Activated naive CD8-positive, alpha-beta T cell treated with anti-CD3 and anti-CD28 coated beads, Interleukin-2, amount 10 ng/mL, durations not matched to agents 7 days and 5 days (primary cell): ENCODE measurements around the gene PPP6R2. TPM values are rescaled to one million over a fixed set of nuclear protein-coding genes. Genes with fewer than 3 reads are reported as not detected.

ENCODE experiments used
- ATAC-seq: fragments of 150-1000 bp; cut with Tn5 transposase; one replicate; pipeline ENCODE4 v1.10.0; 2021; ENCODE audit warnings: low read depth, moderate library complexity
- POLR2A ChIA-PET: fragments of 350-600 bp; sonication (Branson Sonifier 250); formaldehyde crosslinking; loops from one replicate; lab custom pipeline; 2021; ENCODE audit warnings: antibody characterized with exemption; lab: Charles Lee
- DNase-seq: peaks from one replicate; pipeline ENCODE4 v3.0.0; 2021
- H3K27ac Mint-ChIP-seq: one replicate; pipeline ENCODE4 v1.8.0; 2022; ENCODE audit warnings: mild to moderate bottlenecking, mixed read lengths
- H3K27me3 Mint-ChIP-seq: one replicate; pipeline ENCODE4 v1.8.0; 2022; ENCODE audit warnings: mild to moderate bottlenecking, moderate library complexity, mixed read lengths
- H3K36me3 Mint-ChIP-seq: one replicate; pipeline ENCODE4 v1.8.0; 2021; ENCODE audit warnings: mild to moderate bottlenecking, mixed read lengths
- H3K4me1 Mint-ChIP-seq: one replicate; pipeline ENCODE4 v1.8.0; 2021; ENCODE audit warnings: mixed read lengths
- H3K4me3 Mint-ChIP-seq: one replicate; pipeline ENCODE4 v1.8.0; 2022; ENCODE audit warnings: mild to moderate bottlenecking, moderate library complexity, mixed read lengths
- H3K9me3 Mint-ChIP-seq: one replicate; pipeline ENCODE4 v1.8.0; 2021; ENCODE audit warnings: mixed read lengths
- total RNA-seq, 2 experiments: library from RNA; stranded (reverse); gene quantifications; one replicate each; pipeline ENCODE4 v1.2.3, GENCODE V29; 2021

The PPP6R2 gene
- total RNA-seq, 2 experiments from 2014 or later, result 81.6 to 86.8 TPM

- ATAC-seq (no peak), DNase-seq (no peak)
- POLR2A ChIA-PET, result interaction anchor here (1.0 to 3.7 kb wide), 3 partner anchors 58 to 161 kb away, joined by 4 to 21 read pairs (median 8); partner anchors contain the start of genes ARSA and SCO2
- peak overlapping the region; percentile 53 for H3K4me3 Mint-ChIP-seq
- H3K9me3 Mint-ChIP-seq, result no peaks in the 10 kb centered on the region
- H3K4me1 Mint-ChIP-seq, result peaks cover 39% of the 10 kb centered on the region
- peak overlapping the region; percentile 56 for H3K27ac Mint-ChIP-seq
- no peaks in the 10 kb centered on the region for H3K27me3 Mint-ChIP-seq
- peaks cover 18% of the 10 kb centered on the region for H3K36me3 Mint-ChIP-seq
These were observed 124.2 kb downstream of the PPP6R2 start for GRCh38 chr22:50467341-50467740.

DNA sequence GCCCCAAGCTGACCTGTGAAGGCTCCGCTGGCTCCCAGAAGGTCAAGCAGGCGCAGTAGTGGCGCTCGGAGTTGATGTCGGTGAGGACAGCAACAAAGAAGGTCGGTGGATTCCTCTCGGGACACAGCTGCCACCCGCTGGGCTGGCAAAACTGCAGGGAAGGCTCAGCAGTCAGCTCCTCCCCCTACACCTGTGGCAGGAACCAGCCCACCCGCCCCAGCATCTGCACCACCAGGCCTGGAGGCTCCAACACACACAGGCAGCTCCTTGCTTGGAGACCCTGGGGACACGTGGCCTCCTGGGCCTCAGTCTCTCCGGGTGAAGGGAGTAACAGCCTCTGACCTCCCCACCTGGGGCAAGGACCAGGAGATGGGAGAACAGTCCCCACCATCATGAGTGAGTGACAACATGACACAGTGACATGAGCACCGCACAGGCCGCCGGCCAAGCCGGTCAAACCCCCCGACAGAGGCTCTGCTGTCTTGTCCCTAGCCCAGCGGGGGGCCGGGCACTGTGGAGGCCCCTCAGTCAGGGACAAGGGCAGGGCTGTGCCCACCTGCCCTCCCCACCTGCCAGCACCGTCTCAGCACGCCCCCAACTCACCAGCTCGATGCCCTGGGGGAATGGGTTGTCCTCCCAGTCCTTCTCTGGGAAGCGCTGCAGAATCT lies 124.8 kb downstream of the PPP6R2 start:
- DNase-seq (no peak), ATAC-seq (no peak)
- Mint-ChIP-seq H3K27ac (peak overlapping the region; percentile 58), H3K36me3 (peaks cover 19% of the 10 kb centered on the region), H3K27me3 (no peaks in the 10 kb centered on the region), H3K4me3 (peak overlapping the region; percentile 77), H3K9me3 (no peaks in the 10 kb centered on the region), H3K4me1 (peaks cover 42% of the 10 kb centered on the region)
- POLR2A ChIA-PET, result interaction anchor here (0.6 to 3.7 kb wide), 8 partner anchors 13 to 160 kb away, joined by 3 to 21 read pairs (median 6); partner anchors contain the start of genes ADM2, ARSA and SCO2

DNA sequence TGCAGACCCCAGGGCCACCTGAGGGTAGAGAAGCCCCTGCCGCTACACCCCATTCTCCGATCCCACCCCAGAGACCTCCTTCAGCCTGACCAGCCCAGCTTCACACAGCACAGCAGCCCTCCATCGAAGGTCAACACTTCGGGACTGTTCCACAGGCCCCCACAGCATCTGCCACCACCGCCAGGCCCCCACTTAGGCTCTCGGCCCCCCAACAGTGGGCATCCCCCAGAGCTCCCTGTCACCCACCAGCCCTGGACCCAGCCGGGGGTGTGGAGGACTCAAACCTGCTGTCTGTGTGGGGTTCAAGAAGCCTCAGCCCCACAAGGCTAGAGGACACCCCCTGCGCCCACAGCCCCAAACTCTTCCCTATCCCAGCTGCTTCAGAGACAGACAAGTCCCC lies 125.5 kb downstream of the PPP6R2 start:
- peaks cover 47% of the 10 kb centered on the region for H3K4me1 Mint-ChIP-seq

GRCh38 chr22:50469377-50470305 lies 126.5 kb downstream of the PPP6R2 start:
- POLR2A ChIA-PET, result interaction anchor here (0.6 to 3.7 kb wide), 27 partner anchors 11 to 226 kb away, joined by 3 to 27 read pairs (median 5); partner anchors contain the start of genes ADM2, ARSA, HDAC10 and LMF2
- Mint-ChIP-seq H3K27me3 (no peaks in the 10 kb centered on the region), H3K4me3 (peak overlapping the region; percentile 77), H3K9me3 (no peaks in the 10 kb centered on the region), H3K27ac (peak overlapping the region; percentile 92), H3K4me1 (peaks cover 52% of the 10 kb centered on the region), H3K36me3 (peaks cover 17% of the 10 kb centered on the region)
- ATAC-seq (peak; percentile 77), DNase-seq (peak; percentile 91)

More for the DNA sequence above, 125.5 kb downstream of the PPP6R2 start:
- Mint-ChIP-seq H3K27me3 (no peaks in the 10 kb centered on the region), H3K36me3 (peaks cover 21% of the 10 kb centered on the region), H3K4me3 (peak overlapping the region; percentile 77), H3K9me3 (no peaks in the 10 kb centered on the region), H3K27ac (peak overlapping the region; percentile 92)
- DNase-seq (no peak), ATAC-seq (no peak)
- POLR2A ChIA-PET, result interaction anchor here (0.6 to 3.7 kb wide), 12 partner anchors 13 to 225 kb away, joined by 3 to 21 read pairs (median 6); partner anchors contain the start of genes ADM2, HDAC10, LMF2 and NCAPH2

- Mint-ChIP-seq H3K9me3 (no peaks in the 10 kb centered on the region), H3K36me3 (peaks cover 17% of the 10 kb centered on the region), H3K27ac (peak overlapping the region; percentile 92), H3K4me1 (peaks cover 52% of the 10 kb centered on the region), H3K27me3 (no peaks in the 10 kb centered on the region), H3K4me3 (peak overlapping the region; percentile 77)
- DNase-seq (no peak), ATAC-seq (no peak)
- POLR2A ChIA-PET, result interaction anchor here (0.6 to 3.7 kb wide), 22 partner anchors 11 to 226 kb away, joined by 3 to 27 read pairs (median 6); partner anchors contain the start of genes ADM2, ARSA, HDAC10 and LMF2
These were observed 127.4 kb downstream of the PPP6R2 start for GRCh38 chr22:50470491-50470890.

GRCh38 chr22:50471197-50471847 lies 128.2 kb downstream of the PPP6R2 start:
- POLR2A ChIA-PET, result interaction anchor here (0.6 to 3.0 kb wide), 9 partner anchors 10 to 220 kb away, joined by 3 to 27 read pairs (median 10); partner anchors contain the start of genes ADM2, HDAC10 and SCO2
- no peak for DNase-seq
- Mint-ChIP-seq H3K27me3 (no peaks in the 10 kb centered on the region), H3K36me3 (peaks cover 14% of the 10 kb centered on the region), H3K27ac (peak overlapping the region; percentile 92), H3K4me3 (peak overlapping the region; percentile 77), H3K9me3 (no peaks in the 10 kb centered on the region), H3K4me1 (peaks cover 52% of the 10 kb centered on the region)
- ATAC-seq, result no peak

GRCh38 chr22:50471962-50472361 lies 128.8 kb downstream of the PPP6R2 start:
- POLR2A ChIA-PET, result interaction anchor here (0.6 to 3.0 kb wide), 5 partner anchors 14 to 221 kb away, joined by 3 to 12 read pairs (median 5); partner anchors contain the start of genes HDAC10, LMF2, NCAPH2 and TYMP
- H3K27me3 Mint-ChIP-seq, result no peaks in the 10 kb centered on the region

GRCh38 chr22:50473088-50473487 lies 130.0 kb downstream of the PPP6R2 start:
- POLR2A ChIA-PET, result interaction anchor here (0.9 to 2.3 kb wide), 10 partner anchors 8 to 148 kb away, joined by 3 to 12 read pairs (median 3); partner anchors contain the start of genes ADM2, LMF2, NCAPH2 and SCO2
- ATAC-seq, result peak; percentile 17
- H3K4me3 Mint-ChIP-seq, result peak overlapping the region; percentile 87

More at GRCh38 chr22:50471962-50472361, 128.8 kb downstream of the PPP6R2 start:
- Mint-ChIP-seq H3K4me1 (peaks cover 48% of the 10 kb centered on the region), H3K4me3 (peak overlapping the region; percentile 77), H3K27ac (peak overlapping the region; percentile 92), H3K9me3 (no peaks in the 10 kb centered on the region), H3K36me3 (peaks cover 8% of the 10 kb centered on the region)
- DNase-seq, result no peak
- no peak for ATAC-seq

DNA sequence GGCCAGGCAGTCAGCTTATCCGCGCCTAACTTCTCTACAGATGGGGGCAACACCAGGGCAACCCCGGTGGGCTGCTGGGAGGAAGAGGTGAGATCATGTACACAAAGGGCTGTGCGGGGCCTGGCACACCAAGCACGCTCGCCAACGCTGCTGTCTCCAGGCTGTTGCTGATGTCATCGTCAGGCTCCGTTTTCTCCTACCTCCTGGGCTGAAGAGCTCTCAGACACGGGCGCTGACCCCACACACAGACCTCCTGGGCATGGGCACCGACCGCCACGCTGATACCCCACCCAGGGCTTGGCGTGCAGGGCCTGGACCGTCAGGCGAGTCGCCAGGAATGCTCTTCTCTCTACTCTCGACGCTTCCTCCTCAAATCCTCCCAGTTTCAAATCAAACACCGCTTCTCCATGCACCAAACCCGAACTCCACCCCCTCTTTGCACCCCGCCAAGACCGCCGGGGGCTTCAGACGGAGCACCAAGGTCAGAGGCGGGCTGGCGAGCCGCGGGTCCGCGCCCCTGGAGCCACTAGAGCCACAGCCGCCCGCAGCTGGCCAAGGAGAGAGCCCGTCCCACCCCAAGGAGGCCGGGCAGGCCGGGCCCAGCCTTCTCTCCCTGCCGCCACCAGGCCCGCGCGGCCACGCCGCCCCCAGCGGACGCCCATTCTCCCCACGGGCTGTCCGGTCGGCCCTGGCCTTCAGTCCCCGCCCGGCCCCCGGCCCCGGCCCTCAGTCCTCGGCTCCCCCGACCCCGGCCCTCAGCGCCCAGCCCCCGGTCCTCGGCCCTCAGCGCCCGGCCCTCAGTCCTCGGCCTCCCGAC lies 130.9 kb downstream of the PPP6R2 start:
- H3K27me3 Mint-ChIP-seq, result peaks cover 3% of the 10 kb centered on the region
- peaks cover 43% of the 10 kb centered on the region for H3K4me1 Mint-ChIP-seq
- ATAC-seq (no peak), DNase-seq (peak; percentile 67)
- H3K36me3 Mint-ChIP-seq, result peaks cover 6% of the 10 kb centered on the region
- peak overlapping the region; percentile 87 for H3K4me3 Mint-ChIP-seq
- peak overlapping the region; percentile 92 for H3K27ac Mint-ChIP-seq
- POLR2A ChIA-PET, result interaction anchor here (0.7 to 2.3 kb wide), 9 partner anchors 8 to 53 kb away, joined by 3 to 12 read pairs (median 4); partner anchors contain the start of genes ADM2, LMF2, NCAPH2 and SCO2
- no peaks in the 10 kb centered on the region for H3K9me3 Mint-ChIP-seq

More at GRCh38 chr22:50473088-50473487, 130.0 kb downstream of the PPP6R2 start:
- Mint-ChIP-seq H3K9me3 (no peaks in the 10 kb centered on the region), H3K36me3 (peaks cover 8% of the 10 kb centered on the region), H3K27ac (peak overlapping the region; percentile 92), H3K27me3 (peaks cover 3% of the 10 kb centered on the region), H3K4me1 (peaks cover 48% of the 10 kb centered on the region)
- DNase-seq, result peak; percentile 61

- DNase-seq, result peak; percentile 95
- H3K27me3 Mint-ChIP-seq, result peaks cover 8% of the 10 kb centered on the region
- peaks cover 6% of the 10 kb centered on the region for H3K36me3 Mint-ChIP-seq
- H3K4me1 Mint-ChIP-seq, result peaks cover 43% of the 10 kb centered on the region
- peak within 1 kb of the TSS; percentile 92 for H3K27ac Mint-ChIP-seq
- H3K4me3 Mint-ChIP-seq, result peak within 1 kb of the TSS; percentile 87
- H3K9me3 Mint-ChIP-seq, result no peaks in the 10 kb centered on the region
- ATAC-seq, result peak; percentile 66
- POLR2A ChIA-PET, result interaction anchor here (1.1 kb wide), 1 partner anchor 51 kb away, joined by 6 read pairs; the partner anchor contains the start of gene SCO2
These were observed 131.9 kb downstream of the PPP6R2 start, which contains the start of gene SBF1 for GRCh38 chr22:50474710-50475651. TSS of gene SBF1 (minus strand) at chr22:50475035. CDS start at chr22:50474840, 195 bp downstream.
